ENCODE measurements around the gene RAP1GAP. TPM values are rescaled to one million over a fixed set of nuclear protein-coding genes. Genes with fewer than 3 reads are reported as not detected.

Gene RAP1GAP
- total RNA-seq, 2 experiments from 2014 or later: 0.15 to 0.41 TPM

DNA sequence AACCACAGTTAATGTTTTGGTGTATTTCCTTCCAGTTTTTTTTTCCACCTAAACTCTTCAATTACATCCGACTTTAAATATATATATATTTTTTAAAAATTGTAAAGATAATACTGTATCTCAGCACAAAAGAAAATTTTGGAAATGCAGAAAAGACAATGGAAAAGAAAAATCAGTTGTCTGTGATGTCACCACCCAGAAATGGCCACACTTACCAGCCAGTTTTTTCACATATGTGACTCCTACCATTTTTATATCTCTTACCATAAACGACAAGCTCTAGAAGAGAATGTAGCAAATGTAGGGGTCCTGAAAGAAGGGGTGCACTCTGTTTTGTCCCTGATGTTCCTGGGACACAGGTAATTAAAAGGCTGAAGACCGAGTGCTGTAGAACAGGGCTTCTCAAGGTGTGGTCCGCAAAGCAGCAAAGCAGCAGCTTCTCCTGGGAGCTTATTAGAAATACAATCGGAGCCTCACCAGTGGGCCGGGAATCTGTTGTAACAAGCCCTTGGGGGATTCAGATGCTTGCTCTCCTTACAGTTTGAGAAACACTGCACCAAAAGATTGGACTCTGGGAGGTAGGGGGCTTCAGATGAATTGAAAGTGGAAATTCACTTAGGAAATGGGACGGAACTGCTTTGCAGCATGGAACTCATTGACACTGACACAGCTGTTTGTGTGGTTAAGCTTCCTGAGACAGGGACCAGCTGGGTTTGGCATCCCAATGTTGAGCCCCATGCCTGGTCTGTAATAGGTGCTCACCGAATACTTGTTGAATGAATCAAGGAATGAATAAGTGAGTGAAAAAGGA, 115.8 kb downstream of the RAP1GAP start:
- Mint-ChIP-seq H3K27ac (no peak overlapping the region), H3K4me3 (no peak overlapping the region), H3K27me3 (ENCODE audit: low read depth) (peaks cover 20% of the 10 kb centered on the region), H3K9me3 (no peaks in the 10 kb centered on the region), H3K4me1 (ENCODE audit: low read depth) (no peaks in the 10 kb centered on the region), H3K36me3 (ENCODE audit: low read depth) (no peaks in the 10 kb centered on the region)
- CTCF ChIA-PET: interaction anchor here (0.5 kb wide), 1 partner anchor 20 kb away, joined by 3 read pairs; no protein-coding TSS in a partner anchor
- no peak for DNase-seq
- intact Hi-C loops (cut with micrococcal nuclease): no loop called here

DNA sequence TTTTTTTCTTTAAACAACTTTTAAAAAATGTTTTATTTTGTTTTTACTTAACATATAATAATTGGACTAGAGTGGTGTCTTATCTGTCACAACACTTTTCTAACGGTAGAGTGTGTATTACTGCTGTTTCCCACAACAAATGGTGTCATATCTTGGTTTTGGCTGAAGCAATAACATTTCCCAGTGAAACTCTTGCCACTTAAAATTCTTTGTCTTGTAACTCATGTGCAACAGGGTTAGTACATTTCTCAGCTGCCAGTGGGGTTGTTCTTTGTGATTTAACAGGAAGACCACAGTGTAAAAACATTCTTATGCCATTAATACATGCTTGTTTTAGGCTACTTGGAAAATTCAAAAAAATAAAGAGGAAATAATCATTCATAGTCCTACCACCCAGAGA, 116.4 kb downstream of the RAP1GAP start:
- H3K4me1 Mint-ChIP-seq (ENCODE audit: low read depth): no peaks in the 10 kb centered on the region
- no peak for DNase-seq
- intact Hi-C loops (cut with micrococcal nuclease): no loop called here
- H3K27me3 Mint-ChIP-seq (ENCODE audit: low read depth): peaks cover 20% of the 10 kb centered on the region
- no peaks in the 10 kb centered on the region for H3K9me3 Mint-ChIP-seq
- no peak overlapping the region for H3K4me3 Mint-ChIP-seq
- CTCF ChIA-PET: interaction anchor here (0.5 kb wide), 1 partner anchor 21 kb away, joined by 3 read pairs; no protein-coding TSS in a partner anchor
- H3K36me3 Mint-ChIP-seq (ENCODE audit: low read depth): no peaks in the 10 kb centered on the region
- H3K27ac Mint-ChIP-seq: no peak overlapping the region

GRCh38 chr1:21550866-21551475, 118.2 kb downstream of the RAP1GAP start:
- CTCF ChIA-PET: no interaction called here
- no peaks in the 10 kb centered on the region for H3K9me3 Mint-ChIP-seq
- peaks cover 20% of the 10 kb centered on the region for H3K27me3 Mint-ChIP-seq (ENCODE audit: low read depth)
- H3K36me3 Mint-ChIP-seq (ENCODE audit: low read depth): no peaks in the 10 kb centered on the region
- H3K27ac Mint-ChIP-seq: no peak overlapping the region
- H3K4me3 Mint-ChIP-seq: no peak overlapping the region
- intact Hi-C loops (cut with micrococcal nuclease): no loop called here
- no peaks in the 10 kb centered on the region for H3K4me1 Mint-ChIP-seq (ENCODE audit: low read depth)
- no peak for DNase-seq

GRCh38 chr1:21550097-21550496, 119.1 kb downstream of the RAP1GAP start:
- H3K9me3 Mint-ChIP-seq: no peaks in the 10 kb centered on the region
- no peaks in the 10 kb centered on the region for H3K4me1 Mint-ChIP-seq (ENCODE audit: low read depth)
- intact Hi-C loops (cut with micrococcal nuclease): no loop called here
- no peak overlapping the region for H3K27ac Mint-ChIP-seq
- CTCF ChIA-PET: no interaction called here
- peaks cover 20% of the 10 kb centered on the region for H3K27me3 Mint-ChIP-seq (ENCODE audit: low read depth)
- no peak for DNase-seq
- no peaks in the 10 kb centered on the region for H3K36me3 Mint-ChIP-seq (ENCODE audit: low read depth)
- H3K4me3 Mint-ChIP-seq: no peak overlapping the region

DNA sequence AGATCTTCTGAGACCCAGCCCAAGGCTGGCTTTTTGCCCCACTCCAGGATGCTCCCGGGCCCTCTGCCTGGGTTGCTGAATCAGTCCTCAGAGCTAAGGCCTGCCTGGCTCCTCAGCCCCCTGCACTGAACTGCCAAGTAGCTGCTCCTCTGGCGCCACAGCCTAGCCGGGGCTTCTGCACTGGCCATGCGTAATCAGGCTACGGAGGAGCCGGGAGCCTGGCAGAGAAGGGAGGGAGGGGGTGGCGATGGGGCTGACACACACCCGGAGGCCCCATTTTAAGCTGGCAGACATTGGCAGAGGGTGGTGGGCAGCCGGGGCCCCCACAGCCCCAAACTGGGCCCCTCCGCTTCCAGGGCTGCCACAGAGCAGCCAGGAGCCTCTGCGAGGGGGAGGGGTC, 121.3 kb downstream of the RAP1GAP start:
- Mint-ChIP-seq H3K9me3 (no peaks in the 10 kb centered on the region), H3K27me3 (ENCODE audit: low read depth) (peaks cover 13% of the 10 kb centered on the region), H3K36me3 (ENCODE audit: low read depth) (no peaks in the 10 kb centered on the region), H3K27ac (no peak overlapping the region), H3K4me3 (no peak overlapping the region), H3K4me1 (ENCODE audit: low read depth) (no peaks in the 10 kb centered on the region)
- no peak for DNase-seq
- CTCF ChIA-PET: interaction anchor here (0.6 to 0.8 kb wide), 2 partner anchors 36 to 417 kb away, joined by 3 to 4 read pairs; no protein-coding TSS in a partner anchor
- intact Hi-C loops (cut with micrococcal nuclease): no loop called here

Other genes with a start within 250 kb of the RAP1GAP start
- gene NBPF3, start 229.2 kb downstream of the RAP1GAP start, total RNA-seq: 1 to 10 TPM; 3.3 to 3.6 TPM
- gene ALPL, start 159.9 kb downstream of the RAP1GAP start, total RNA-seq: not detected
- gene USP48, start 113.8 kb upstream of the RAP1GAP start, total RNA-seq: 10 to 100 TPM; 89.9 to 93.4 TPM
- gene LDLRAD2, start 142.9 kb upstream of the RAP1GAP start, total RNA-seq: not detected

All from activated naive CD4-positive, alpha-beta T cell treated with anti-CD3 and anti-CD28 coated beads for 36 hours (primary cell).